GM19043 (cell line): ENCODE results near the gene A3GALT2.

Experiments
- ATAC-seq: cut with Tn5 transposase; IDR thresholded peaks from one replicate; pipeline ENCODE4 v1.9.1; 2021; ENCODE audit warnings: low read depth; ENCODE audit not compliant: unreplicated experiment

The A3GALT2 gene

DNA sequence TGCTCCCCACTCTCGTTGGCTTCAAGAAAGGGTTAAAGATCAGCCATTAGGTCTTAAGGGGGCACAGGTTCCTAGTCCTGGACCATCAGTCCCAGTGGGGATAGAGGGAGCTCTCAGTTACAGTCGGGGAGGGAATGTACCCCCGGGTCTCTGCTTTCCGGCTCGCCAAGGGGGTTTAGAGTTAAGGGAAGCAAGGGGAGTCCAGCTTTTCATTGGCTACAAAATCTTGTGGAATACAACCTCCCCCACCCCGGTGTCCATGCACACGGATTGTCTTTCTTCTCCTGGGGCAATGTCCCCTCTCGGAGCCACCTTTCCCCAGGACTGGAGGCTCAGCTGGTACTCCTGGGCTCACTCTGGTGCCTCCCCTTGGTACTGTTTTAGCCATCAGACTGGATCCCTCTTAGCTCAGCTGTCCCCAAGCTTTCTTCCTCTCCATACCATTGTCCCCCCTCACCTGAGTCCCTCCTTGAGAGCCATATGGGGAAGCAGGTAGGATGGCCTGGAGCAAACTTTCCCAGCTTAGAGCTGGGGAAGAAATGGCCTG lies at the start of gene A3GALT2:
Gene A3GALT2 (minus strand): TSS at position 480 of the 547 bp plus-strand sequence. CDS start 0 bp downstream, at position 480.
- ATAC-seq: no peak

DNA sequence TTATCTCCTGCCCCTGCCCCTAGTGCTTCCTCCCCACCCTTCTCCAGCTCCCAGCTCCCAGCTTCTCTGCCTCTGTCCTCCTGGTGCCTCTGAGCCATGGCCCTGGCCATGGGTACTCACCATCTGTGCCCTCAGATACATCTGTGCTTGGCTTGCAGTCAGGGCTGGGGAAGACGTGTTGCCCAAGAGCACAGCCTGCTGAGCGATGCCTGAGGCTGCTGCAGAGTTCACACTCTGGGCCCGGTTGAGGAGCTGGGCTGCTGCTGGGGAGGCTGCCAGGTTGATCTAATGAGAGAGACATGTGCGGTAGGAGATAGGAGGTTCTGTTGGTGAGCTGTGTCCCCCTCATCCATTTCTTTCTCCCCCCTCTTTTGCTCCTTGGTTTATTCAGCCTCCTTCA lies 49.4 kb upstream of the A3GALT2 start:
- no peak for ATAC-seq

DNA sequence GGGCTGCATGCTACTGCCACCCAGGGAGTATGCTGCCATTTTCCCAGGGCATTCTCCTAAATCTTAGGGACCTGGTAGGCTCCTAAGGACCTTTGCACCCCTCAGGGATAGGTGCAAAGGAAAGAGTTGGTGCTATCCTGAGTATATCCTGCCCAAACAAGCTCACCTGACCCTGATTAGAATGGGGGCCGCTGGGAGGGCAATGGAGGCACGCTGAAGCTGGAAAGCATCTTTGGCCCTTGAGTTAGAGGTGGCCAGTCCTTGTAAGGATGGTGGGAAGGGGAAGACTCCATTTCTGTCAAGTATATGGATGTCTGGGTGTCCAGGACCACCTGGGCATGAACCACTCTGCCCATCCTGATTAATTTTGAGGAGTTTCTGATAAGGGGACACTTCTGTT lies 48.9 kb upstream of the A3GALT2 start:
- ATAC-seq: no peak

DNA sequence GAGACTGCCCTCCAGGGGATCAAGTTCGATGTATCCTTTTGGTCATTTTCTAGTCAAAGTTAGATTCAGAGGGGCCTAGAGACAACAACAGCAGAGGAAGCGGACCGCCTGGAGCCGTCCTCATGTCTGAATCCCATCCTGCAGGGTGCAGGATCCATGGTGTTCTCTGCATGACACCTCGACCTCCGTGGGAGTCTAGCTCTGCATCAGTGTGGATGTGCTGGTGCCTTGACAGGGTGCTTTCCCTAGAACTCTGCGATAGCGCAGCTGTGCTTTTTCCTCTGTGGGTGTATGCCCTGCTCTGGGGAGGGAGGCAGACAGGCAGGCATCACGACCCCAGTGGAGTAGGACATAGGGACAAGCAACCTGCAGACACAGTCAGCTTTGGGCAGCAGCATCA lies 48.2 kb upstream of the A3GALT2 start:
- no peak for ATAC-seq

DNA sequence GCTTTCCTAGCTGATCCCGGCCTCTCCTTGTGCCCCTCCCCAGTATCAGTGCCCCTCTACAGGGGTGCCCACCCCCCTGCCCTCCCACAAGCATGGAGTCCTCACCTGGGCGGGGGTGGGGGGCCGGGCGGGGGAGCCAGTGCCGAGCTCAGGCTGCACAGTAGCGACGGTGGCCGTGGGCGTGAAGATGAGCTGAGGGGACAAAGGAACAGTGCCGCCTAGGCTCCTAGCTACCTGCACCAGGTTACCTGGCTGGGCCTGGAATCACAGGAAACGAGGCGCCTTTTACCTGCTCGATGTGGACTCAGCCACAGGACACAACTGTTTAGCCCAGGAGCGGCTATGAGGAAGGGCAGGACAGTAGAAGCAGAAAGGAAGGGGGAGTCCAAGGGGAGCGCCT lies 47.5 kb upstream of the A3GALT2 start:
- ATAC-seq: no peak

DNA sequence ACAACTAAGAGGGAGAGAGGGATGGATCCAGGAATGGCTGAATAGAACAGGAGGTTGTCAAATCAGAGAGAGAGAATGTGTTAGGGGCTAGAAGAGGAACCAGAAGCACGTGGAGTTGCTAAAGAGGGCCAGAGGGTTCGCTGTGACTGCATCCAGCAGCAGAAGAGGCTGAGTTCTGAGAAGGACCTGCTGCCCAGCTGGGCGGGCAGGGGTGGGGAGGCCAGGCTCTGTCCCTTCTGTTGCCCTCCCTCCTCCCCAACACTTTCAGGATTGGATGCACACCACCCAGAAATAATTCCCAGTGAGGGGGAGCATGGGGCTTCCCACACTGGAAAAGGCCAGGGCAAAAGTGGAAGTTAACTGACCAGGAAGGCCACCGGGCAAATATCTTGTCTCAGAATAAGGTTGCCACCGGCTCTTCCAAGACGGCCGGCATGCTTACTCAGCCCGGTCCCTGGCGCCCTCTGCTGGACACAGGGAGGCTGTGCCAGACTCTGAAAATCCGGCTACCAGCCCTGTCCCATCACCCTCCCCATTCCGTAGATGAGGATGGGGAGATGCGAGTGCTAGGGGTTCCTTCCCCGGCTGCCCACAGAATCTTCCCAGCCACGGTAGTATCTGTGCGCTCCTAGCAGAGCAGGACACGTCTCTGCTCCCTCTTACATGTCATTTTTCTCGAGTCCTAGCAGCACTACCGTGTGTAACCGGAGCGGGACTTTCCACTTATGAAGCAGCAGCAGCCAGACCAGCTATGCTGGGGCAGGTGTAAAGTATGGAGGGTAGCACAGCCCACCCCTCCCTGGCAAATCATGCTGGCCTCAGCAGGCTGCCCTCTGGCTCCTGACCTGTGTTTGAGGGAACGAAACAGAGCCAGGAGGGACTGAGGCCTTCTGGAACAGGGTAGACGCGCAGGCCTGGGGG lies 46.8 kb upstream of the A3GALT2 start:
- no peak for ATAC-seq

DNA sequence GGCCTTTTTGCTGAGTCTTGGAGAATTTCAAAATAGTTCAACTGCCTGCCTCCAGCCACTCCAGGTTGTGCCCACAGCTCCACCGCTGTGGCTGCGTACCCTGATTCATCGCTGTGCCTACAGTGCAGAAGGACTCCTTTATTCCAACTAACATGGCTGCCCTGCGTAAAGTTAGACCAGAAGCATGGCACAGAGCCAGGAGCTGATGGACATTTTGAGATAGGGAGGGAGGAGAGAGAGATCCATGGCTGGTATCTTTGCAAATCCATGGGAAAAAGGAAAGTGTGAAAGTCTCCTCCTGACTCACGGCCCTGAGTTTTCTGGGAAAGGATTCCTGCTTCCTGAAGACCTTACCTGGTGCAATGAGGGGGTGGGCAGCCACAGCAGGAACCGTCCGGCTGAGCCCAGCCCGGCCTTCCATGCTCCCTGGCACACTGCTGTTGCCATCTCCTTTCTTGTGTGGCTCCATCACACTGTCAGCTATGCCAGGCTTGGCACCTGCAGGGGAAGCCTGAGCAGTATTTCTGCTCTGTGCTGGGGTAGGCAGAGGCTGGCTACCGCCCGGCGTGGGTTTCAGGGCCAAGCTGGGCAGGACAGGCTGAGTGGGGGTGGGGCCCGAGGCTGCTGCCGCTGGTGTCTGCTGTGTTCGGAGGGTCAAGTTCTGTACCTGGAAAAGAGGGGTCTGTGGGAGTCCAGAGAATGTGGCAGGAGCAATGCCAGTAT lies 46.0 kb upstream of the A3GALT2 start:
- ATAC-seq: no peak

DNA sequence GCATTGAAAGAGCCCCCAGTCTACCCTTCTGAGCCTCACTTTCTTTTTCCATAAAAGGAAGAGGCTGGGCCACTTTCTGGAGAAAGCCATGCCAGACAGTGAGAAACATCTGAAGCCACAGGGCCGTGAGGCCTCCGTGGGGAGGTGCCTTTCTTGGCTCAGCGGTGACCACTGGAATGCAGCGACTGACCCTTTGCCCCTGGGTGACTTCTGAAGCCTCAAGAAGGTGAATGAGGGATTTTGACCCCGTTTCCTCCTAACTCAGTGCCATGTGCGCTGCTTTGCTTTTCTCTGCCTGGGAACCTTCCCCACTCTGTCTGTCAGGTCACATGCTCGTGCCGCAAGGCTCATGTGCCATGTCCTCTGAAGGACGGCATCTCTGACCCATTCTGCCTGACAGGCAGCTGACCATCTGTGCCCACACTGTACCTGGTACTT lies 44.7 kb upstream of the A3GALT2 start:
- ATAC-seq: no peak

DNA sequence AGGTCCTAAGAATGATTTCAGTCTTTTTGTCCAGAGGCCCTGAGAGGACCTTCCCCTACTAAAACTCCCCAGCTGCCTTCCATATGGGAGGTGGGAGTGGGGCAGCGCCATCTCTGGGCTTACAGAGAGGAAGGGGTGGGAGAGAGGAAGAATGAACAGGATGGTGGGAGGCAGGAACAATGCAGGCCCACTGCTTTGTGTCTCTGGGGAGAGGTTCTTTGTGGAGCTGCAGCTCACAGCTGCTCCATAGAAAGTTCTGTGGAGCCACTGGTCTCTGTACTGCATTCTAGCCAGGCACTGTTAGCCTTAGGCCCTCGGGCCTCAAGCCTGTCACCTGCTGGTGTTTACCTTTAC lies 43.6 kb upstream of the A3GALT2 start:
- ATAC-seq: no peak

DNA sequence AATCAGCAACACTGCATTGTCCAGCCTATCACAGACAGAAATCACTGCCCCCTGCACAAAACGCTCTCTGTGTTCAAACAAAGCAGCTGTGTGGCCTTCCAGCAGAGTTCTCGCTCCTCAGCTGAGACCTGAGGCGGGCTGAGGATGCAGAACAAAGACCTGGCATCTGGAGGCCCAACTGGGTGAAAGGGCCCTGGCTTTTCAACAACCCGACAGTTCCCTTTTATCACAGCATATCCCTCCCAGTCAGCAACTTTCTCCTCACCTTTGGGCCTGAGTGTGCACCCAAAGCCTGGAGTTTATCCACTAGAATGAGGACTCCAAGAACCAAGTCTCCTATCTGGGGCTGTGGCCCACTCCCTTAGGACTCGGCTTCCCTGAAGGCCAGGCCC lies 42.6 kb upstream of the A3GALT2 start:
- no peak for ATAC-seq

DNA sequence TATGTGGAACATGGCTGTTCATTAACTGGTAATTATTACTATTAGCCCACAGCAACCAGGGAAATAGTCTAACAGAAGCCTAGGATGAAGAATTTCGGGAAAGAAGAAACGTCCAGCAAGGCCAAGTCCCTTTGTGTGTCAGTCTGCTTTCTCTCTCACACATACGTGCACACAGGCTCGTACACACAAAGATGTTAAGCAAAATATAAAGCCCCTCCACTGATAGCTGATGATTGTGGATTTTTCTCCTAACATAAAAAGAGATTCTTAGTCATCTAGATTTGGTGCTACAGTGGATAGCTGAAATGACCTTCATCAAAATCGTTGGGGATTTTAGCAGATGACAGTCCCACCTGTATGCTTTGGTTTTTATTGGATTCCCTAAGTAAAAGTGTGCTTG lies 42.1 kb upstream of the A3GALT2 start:
- no peak for ATAC-seq

DNA sequence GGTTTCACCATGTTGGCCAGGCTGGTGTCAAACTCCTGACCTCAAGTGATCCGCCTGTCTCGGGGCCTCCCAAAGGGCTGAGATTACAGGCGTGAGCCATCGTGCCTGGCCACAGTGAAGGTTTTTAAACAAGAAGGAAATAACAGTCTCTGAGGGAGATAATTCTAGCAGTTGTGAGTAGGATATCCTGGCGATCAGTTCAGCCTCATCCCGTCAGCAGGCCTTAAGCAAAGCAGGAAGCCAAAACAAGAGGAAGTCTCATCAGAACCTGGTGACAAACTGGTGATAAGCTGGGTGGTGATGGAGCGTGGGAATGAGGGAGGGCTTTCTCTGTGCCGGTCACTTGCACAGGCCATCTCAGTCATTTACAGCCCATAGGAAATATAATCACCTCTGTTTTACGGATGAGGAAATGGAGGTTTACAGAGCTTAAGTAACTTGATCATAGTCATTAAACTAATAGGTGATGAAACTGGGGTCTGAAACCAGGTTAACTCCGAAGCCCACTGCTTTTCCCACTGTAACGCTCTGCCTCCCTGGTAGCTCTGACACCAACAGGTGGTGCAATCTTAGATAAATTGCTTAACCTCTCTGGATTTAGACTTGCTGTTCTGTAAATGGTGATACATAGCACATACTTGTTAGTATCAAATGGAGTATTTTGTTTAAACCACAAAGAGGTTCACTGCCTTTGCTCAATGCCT lies 40.8 kb upstream of the A3GALT2 start:
- ATAC-seq: no peak

DNA sequence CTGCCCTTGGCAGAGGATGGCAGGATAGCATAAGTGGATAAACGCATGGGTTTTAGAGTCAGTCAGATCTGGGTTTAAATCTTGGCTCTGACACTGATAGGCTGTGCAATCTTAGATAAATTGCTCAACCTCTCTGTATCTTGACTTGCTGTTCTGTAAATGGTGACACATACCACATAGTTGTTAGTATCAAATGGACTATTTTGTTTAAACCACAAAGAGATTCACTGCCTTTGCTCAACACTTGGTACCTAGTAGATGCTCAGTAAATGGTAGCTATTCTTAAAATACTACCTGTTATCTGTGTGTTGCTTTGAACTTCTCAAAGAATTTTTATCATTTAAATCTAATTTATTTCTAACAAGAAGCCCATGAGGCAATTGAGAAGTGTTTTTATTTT lies 39.5 kb upstream of the A3GALT2 start:
- ATAC-seq: no peak

DNA sequence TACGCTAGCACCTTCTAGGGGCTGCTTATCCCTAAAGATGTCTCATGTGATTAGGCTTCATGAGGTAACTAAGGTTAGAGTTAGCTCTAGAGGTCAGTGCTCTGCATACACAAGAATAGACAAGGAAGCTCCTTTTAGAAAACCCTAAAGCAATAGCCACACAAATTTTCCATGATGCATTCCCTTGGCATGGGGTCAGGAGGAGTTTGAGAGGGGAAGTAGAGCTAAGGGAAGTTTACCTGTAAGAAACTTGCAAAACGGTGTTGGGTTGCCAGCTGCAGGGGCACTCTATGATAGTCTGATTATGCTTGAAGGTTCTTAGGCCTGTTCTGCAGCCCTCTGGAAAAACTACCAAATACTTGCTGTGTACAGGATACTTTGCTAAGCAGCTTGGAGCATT lies 39.0 kb upstream of the A3GALT2 start:
- no peak for ATAC-seq

DNA sequence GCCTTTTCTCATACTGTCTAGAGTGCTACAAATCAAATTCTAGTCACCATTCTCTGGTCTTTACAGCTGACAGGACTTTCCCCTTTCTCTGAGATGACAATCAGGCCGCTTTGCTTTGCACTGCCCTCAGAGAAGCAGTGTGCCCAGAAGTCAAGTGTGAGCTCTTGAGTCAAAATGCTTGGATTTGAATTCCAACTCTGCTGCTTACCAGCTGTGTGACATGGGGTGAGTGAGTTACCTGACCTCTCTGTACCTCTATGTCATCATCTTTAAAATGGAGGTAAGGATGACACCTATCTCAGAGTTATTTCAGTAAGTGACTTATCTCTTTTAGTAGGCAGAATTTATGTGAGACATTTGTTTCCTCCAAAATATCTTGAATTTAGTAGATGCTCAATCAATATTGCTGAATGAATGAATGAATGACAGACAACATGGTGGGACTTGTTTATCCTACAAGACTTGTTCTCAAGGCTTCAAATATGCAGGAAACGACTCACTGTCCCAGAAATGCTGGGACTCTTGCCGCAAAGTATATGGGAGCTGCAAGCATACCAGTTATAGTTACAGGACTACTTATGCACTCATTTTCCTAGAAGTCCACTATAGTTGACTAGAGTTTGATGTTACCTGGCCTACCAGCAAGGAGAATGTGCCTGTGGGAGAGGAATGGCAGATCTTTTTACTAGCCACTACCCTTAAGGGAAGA lies 38.1 kb upstream of the A3GALT2 start:
- ATAC-seq: no peak

DNA sequence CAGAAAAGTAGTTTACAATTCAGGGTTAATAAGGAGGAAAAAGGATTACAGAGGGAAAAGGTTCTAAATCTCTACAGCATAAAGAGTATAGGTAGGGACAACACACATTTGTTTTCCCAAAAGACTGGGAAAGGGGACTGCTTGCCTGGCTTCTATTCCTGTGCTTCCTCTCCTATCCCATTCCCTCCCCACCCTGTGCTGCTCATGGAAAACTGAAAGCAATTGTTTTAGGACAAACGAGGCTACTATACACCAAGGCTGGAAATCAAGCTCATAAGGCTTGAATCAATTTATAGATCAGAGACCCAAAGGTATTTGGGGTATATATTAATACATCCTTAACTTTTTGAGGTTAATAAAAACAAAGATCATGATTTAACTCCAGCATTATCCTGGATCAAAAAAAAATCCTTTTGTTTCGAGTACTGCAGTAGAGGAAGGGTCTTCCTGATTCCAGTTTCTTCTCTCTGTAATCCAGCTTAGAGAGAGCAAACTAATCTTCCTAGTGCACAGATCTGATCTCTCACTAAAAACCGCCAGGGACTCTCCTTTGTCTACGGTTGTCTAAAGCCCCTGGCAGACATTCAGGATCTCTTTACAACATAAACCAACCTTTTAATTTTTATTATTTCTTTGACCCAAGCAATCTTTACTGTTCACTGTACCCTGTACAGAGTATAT lies 37.4 kb upstream of the A3GALT2 start:
- ATAC-seq: no peak

DNA sequence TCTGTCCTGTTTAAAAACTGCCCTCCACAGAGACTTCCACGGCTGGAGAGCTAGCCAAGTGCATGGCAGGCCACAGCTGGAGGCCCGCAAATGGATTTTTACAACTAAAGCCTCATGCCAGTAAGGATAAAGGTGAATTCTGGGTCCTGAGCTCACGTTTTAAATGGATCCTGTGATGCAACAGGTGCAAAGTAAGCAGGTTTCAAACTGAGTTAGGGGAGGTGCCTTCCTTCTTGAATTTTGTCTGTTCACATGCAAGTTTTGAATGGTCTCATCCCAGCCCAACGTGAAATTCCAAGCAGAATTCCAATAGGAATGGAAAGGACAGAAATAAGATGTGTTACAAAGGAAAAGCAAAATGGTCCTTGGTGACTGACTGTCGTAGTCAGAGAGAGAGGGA lies 36.2 kb upstream of the A3GALT2 start:
- ATAC-seq: no peak

DNA sequence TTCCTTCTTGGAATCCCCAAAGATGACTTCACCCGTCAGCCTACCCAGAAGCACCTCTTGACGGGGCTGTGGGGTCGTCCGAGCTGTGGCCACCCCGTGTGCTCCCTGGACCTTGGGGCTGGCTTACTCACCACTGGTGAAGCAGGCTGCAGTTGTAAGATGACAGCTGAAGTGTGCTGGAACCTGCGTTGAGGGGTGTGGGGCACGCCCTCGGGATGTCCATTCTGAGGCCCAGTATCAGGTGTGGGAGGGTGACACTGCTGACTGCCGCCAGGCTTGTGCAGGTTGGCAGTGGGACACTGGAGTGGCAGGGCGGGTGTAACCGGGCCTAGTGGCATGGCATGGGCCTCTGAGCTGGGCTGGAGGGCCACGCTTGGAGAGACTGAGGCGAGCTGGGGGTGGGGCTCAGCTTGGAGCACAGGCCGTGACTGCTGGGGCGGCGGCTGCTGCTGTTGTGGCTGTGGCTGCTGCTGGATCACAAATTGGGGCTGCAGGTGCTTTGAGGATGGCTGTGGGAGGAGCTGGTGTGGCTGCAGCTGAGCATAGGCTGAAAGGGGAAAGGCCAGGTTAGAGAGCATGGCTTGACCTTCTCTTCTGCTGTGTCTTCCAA lies 33.9 kb upstream of the A3GALT2 start:
- ATAC-seq: no peak

DNA sequence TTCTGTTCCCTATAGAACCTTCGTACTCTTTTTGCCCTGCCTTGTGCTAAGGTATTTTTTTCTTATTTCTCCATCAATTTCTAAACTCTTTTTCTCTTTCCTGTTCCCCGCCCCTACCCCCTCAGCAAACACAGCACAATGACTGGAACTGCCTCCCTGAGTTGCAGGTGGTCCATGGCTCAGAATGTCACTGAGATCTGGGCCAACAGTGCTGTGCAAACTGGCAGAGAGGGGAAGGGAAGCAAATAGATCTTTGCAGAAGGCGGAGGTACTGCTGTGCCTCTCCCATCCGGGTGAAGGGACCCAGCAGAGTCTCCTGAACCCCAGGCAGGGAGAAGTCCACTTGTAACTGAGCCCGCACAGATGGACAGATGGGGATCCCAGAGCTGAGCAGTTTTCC lies 32.6 kb upstream of the A3GALT2 start:
- ATAC-seq: no peak

DNA sequence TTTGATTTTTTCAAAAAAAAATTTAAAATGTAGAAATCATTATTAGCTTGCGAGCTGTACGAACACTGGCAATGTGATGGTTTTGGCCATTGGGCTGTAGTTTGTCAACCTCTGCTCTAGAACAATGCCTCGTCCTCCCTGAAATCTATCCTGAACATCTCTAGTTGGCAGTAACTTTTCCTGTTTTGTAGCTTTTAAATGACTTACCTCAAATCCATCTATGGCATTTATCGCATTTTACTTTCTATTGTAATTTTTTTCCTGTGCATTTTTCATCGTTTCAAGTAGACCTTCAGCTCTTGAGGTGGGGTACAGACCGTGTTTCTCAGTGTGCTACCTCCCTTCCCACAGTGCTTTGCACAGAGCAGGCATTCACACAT lies 30.4 kb upstream of the A3GALT2 start:
- no peak for ATAC-seq
